OCI-LY7 (cell line): Measurements from ENCODE around the gene MAP3K7.
"Not testable (repeated sequence)": the region's sequence is repeated elsewhere in the genome, so short reads cannot be mapped to it uniquely, and the experiment has no call there.

Source experiments
- EZH2phosphoT487 ChIP-seq: fragments of 200-600 bp; sonication (generic); IDR thresholded peaks from 2 replicates; pipeline ENCODE4 v1.6.1; 2018; ENCODE audit warnings: low read depth, borderline replicate concordance, mild to moderate bottlenecking, mixed run types, antibody characterized with exemption, low read length, moderate library complexity, mixed read lengths
- TF ChIP-seq, protein P1 (sequence below): fragments of 200-600 bp; sonication (generic); conservative IDR thresholded peaks from 2 replicates; pipeline ENCODE4 v1.5.1; 2014; ENCODE audit warnings: mild to moderate bottlenecking, antibody characterized with exemption, low read length, moderate library complexity, mixed read lengths

DNA sequence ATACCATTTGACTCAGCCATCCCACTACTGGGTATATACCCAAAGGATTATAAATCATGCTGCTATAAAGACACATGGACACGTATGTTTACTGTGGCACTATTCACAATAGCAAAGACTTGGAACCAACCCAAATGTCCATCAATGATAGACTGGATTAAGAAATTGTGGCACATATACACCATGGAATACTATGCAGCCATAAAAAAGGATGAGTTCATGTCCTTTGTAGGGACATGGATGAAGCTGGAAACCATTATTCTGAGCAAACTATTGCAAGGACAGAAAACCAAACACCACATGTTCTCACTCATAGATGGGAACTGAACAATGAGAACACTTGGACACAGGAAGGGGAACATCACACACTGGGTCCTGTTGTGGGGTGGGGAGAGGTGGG is 19.2 kb downstream of the MAP3K7 start:
- TF ChIP-seq, protein P1, sequence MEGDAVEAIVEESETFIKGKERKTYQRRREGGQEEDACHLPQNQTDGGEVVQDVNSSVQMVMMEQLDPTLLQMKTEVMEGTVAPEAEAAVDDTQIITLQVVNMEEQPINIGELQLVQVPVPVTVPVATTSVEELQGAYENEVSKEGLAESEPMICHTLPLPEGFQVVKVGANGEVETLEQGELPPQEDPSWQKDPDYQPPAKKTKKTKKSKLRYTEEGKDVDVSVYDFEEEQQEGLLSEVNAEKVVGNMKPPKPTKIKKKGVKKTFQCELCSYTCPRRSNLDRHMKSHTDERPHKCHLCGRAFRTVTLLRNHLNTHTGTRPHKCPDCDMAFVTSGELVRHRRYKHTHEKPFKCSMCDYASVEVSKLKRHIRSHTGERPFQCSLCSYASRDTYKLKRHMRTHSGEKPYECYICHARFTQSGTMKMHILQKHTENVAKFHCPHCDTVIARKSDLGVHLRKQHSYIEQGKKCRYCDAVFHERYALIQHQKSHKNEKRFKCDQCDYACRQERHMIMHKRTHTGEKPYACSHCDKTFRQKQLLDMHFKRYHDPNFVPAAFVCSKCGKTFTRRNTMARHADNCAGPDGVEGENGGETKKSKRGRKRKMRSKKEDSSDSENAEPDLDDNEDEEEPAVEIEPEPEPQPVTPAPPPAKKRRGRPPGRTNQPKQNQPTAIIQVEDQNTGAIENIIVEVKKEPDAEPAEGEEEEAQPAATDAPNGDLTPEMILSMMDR, result not testable (repeated sequence)
- TF ChIP-seq EZH2phosphoT487, result not testable (repeated sequence)
